Islet of Langerhans (tissue), 1 donor: ENCODE data around the gene TNP2.

Experiments
- FAIRE-seq: peaks from one replicate; lab custom pipeline; 2011; peaks lifted over from hg19 to GRCh38; lab: Jason Lieb, UNC

Gene TNP2

GRCh38 chr16:11276896-11277593 is 7.9 kb upstream of the TNP2 start:
- FAIRE-seq, result no peak

- no peak for FAIRE-seq
Measured at GRCh38 chr16:11276143-11276895, 7.2 kb upstream of the TNP2 start, which contains the start of gene PRM2. Gene PRM2 (minus strand): TSS chr16:11276480. CDS start chr16:11276370, 110 bp downstream.

- no peak for FAIRE-seq
Measured at GRCh38 chr16:11274964-11275363, 5.8 kb upstream of the TNP2 start.

- no peak for FAIRE-seq
Measured at GRCh38 chr16:11273721-11274324, 4.7 kb upstream of the TNP2 start.

- FAIRE-seq, result no peak
Measured at GRCh38 chr16:11272921-11273720, 4.0 kb upstream of the TNP2 start, which contains the start of gene PRM3. Gene PRM3 (minus strand): TSS chr16:11273629. CDS start chr16:11273595, 34 bp downstream.

GRCh38 chr16:11272484-11272883 is 3.4 kb upstream of the TNP2 start:
- no peak for FAIRE-seq

- FAIRE-seq, result no peak
Measured at GRCh38 chr16:11271610-11272009, 2.5 kb upstream of the TNP2 start.

- FAIRE-seq, result no peak
Measured at GRCh38 chr16:11270602-11271162, 1.6 kb upstream of the TNP2 start.

GRCh38 chr16:11265124-11265523 is 4.0 kb downstream of the TNP2 start:
- FAIRE-seq, result no peak

GRCh38 chr16:11264155-11264832 is 4.8 kb downstream of the TNP2 start:
- FAIRE-seq, result no peak

- no peak for FAIRE-seq
Measured at GRCh38 chr16:11263737-11264136, 5.4 kb downstream of the TNP2 start.

- no peak for FAIRE-seq
Measured at GRCh38 chr16:11262915-11263314, 6.2 kb downstream of the TNP2 start.

- no peak for FAIRE-seq
Measured at GRCh38 chr16:11260596-11260966, 8.5 kb downstream of the TNP2 start.

- no peak for FAIRE-seq
Measured at GRCh38 chr16:11259655-11260595, 9.2 kb downstream of the TNP2 start.

GRCh38 chr16:11258553-11259492 is 10.3 kb downstream of the TNP2 start:
- FAIRE-seq, result no peak

- FAIRE-seq, result no peak
Measured at GRCh38 chr16:11257131-11257938, 11.8 kb downstream of the TNP2 start.

- no peak for FAIRE-seq
Measured at GRCh38 chr16:11256661-11257130, 12.4 kb downstream of the TNP2 start.
